ENCODE results near the gene C3orf33. TPM values are rescaled to one million over a fixed set of nuclear protein-coding genes. Genes with fewer than 3 reads are reported as not detected.

Gene C3orf33
- total and polyA plus RNA-seq, 2 of the 13 experiments (the other 11 are each of a cell fraction or from before 2014, with no cell fraction given) = 9.2 to 12.6 TPM

- TF ChIP-seq BHLHE40 (IDR thresholded peaks at IDR 0.05; ENCODE audit: low read length) (peak; percentile 94), KDM4B (CRISPR knock-in tag; IDR thresholded peaks at IDR 0.05) (no peak; the same call in 1 of the 2 replicates), CERS6 (CRISPR knock-in tag; IDR thresholded peaks at IDR 0.05) (peak; percentile 28; the same call in 1 of the 2 replicates), PITX1 (CRISPR knock-in tag; IDR thresholded peaks at IDR 0.05) (peak; percentile 94), SIX4 (CRISPR knock-in tag; IDR thresholded peaks at IDR 0.05) (peak; percentile 63), HOXD1 (CRISPR knock-in tag; IDR thresholded peaks at IDR 0.05) (no peak; the same call in 1 of the 2 replicates), IRF1 (CRISPR knock-in tag; IDR thresholded peaks at IDR 0.05; ENCODE audit: low read depth) (peak; percentile 51; the same call in 1 of the 2 replicates), ASH2L (IDR thresholded peaks at IDR 0.05; ENCODE audit: insufficient read length, low read depth, low read length) (peak; percentile 97), ZNF24 (IDR thresholded peaks at IDR 0.05) (peak; percentile 78; the same call in 1 of the 2 replicates), IRF2 (CRISPR knock-in tag; IDR thresholded peaks at IDR 0.05) (peak; percentile 99), TFE3 (CRISPR knock-in tag; IDR thresholded peaks at IDR 0.05) (peak; percentile 97), PPARG (CRISPR knock-in tag; conservative IDR thresholded peaks at IDR 0.05) (peak; percentile 69), ZNF431 (CRISPR knock-in tag; IDR thresholded peaks at IDR 0.05; ENCODE audit: borderline replicate concordance, low read depth) (0 out of 2 replicates have a peak, but pooled peaks have one; percentile 88), POLR2AphosphoS5 (IDR thresholded peaks at IDR 0.05; ENCODE audit: low read depth, low read length) (peak; percentile 86)
- TF ChIP-seq, protein P1, sequence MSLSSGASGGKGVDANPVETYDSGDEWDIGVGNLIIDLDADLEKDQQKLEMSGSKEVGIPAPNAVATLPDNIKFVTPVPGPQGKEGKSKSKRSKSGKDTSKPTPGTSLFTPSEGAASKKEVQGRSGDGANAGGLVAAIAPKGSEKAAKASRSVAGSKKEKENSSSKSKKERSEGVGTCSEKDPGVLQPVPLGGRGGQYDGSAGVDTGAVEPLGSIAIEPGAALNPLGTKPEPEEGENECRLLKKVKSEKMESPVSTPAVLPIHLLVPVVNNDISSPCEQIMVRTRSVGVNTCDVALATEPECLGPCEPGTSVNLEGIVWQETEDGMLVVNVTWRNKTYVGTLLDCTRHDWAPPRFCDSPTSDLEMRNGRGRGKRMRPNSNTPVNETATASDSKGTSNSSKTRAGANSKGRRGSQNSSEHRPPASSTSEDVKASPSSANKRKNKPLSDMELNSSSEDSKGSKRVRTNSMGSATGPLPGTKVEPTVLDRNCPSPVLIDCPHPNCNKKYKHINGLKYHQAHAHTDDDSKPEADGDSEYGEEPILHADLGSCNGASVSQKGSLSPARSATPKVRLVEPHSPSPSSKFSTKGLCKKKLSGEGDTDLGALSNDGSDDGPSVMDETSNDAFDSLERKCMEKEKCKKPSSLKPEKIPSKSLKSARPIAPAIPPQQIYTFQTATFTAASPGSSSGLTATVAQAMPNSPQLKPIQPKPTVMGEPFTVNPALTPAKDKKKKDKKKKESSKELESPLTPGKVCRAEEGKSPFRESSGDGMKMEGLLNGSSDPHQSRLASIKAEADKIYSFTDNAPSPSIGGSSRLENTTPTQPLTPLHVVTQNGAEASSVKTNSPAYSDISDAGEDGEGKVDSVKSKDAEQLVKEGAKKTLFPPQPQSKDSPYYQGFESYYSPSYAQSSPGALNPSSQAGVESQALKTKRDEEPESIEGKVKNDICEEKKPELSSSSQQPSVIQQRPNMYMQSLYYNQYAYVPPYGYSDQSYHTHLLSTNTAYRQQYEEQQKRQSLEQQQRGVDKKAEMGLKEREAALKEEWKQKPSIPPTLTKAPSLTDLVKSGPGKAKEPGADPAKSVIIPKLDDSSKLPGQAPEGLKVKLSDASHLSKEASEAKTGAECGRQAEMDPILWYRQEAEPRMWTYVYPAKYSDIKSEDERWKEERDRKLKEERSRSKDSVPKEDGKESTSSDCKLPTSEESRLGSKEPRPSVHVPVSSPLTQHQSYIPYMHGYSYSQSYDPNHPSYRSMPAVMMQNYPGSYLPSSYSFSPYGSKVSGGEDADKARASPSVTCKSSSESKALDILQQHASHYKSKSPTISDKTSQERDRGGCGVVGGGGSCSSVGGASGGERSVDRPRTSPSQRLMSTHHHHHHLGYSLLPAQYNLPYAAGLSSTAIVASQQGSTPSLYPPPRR (CRISPR knock-in tag; IDR thresholded peaks at IDR 0.05; ENCODE audit: borderline replicate concordance) = peak; percentile 60; the same call in 1 of the 2 replicates
- TF ChIP-seq, protein P2, sequence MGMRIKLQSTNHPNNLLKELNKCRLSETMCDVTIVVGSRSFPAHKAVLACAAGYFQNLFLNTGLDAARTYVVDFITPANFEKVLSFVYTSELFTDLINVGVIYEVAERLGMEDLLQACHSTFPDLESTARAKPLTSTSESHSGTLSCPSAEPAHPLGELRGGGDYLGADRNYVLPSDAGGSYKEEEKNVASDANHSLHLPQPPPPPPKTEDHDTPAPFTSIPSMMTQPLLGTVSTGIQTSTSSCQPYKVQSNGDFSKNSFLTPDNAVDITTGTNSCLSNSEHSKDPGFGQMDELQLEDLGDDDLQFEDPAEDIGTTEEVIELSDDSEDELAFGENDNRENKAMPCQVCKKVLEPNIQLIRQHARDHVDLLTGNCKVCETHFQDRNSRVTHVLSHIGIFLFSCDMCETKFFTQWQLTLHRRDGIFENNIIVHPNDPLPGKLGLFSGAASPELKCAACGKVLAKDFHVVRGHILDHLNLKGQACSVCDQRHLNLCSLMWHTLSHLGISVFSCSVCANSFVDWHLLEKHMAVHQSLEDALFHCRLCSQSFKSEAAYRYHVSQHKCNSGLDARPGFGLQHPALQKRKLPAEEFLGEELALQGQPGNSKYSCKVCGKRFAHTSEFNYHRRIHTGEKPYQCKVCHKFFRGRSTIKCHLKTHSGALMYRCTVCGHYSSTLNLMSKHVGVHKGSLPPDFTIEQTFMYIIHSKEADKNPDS (CRISPR knock-in tag; IDR thresholded peaks at IDR 0.05) = 0 out of 2 replicates have a peak, but pooled peaks have one; percentile 6
- TF ChIP-seq, protein P3, sequence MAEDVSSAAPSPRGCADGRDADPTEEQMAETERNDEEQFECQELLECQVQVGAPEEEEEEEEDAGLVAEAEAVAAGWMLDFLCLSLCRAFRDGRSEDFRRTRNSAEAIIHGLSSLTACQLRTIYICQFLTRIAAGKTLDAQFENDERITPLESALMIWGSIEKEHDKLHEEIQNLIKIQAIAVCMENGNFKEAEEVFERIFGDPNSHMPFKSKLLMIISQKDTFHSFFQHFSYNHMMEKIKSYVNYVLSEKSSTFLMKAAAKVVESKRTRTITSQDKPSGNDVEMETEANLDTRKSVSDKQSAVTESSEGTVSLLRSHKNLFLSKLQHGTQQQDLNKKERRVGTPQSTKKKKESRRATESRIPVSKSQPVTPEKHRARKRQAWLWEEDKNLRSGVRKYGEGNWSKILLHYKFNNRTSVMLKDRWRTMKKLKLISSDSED (CRISPR knock-in tag; IDR thresholded peaks at IDR 0.05) = no peak; the same call in 1 of the 2 replicates
These were observed 48.3 kb upstream of the C3orf33 start, which contains the start of gene SLC33A1 (continued) for GRCh38 chr3:155854141-155854940.

Measured in HepG2 (cell line).